ENCODE data around the gene NRXN2.

NRXN2 gene

GRCh38 chr11:64759131-64759721 lies 36.2 kb upstream of the NRXN2 start:
- no peak for DNase-seq (ENCODE audit: low read depth, low spot score)

GRCh38 chr11:64758330-64759079 lies 35.5 kb upstream of the NRXN2 start:
- DNase-seq (ENCODE audit: low read depth, low spot score) = no peak

GRCh38 chr11:64757549-64758329 lies 34.7 kb upstream of the NRXN2 start:
- no peak for DNase-seq (ENCODE audit: low read depth, low spot score)

DNA sequence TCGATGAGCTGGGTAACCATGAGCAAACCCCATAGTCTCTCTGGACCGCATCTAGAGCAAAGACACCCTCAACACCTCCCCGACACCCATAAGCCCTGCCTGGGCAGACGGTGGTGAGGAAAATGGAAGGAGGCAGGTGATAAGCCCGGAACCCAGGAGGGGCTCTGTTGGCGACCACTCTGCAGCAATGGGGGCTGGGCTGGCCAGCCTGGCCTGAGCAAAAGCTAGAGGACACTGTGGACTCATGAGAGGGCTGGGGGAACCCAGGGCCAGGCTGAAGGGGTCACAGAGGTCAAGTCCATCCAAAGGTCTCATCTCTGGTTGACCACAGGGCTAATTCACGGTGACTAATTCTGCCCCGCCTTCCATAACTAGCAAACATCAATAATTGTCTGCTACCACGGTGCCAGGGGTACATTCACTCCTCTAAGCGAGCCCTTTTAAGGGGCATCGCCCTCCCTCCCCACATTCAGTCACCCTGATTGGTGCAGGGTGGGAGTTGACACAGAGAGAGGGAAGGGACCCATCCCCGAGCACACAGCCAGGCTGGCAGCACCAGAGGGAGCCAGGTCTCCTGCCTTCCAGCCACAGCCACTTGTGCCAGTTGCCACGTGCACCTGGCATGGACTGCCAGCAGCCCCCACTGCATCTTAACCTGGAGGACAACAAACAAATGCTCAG lies 32.8 kb upstream of the NRXN2 start:
- DNase-seq (ENCODE audit: low read depth, low spot score) = no peak

- DNase-seq (ENCODE audit: low read depth, low spot score) = no peak
Observed at GRCh38 chr11:64754919-64755662, 32.1 kb upstream of the NRXN2 start.

GRCh38 chr11:64754124-64754918 lies 31.3 kb upstream of the NRXN2 start:
- no peak for DNase-seq (ENCODE audit: low read depth, low spot score)

GRCh38 chr11:64753380-64754123 lies 30.6 kb upstream of the NRXN2 start:
- no peak for DNase-seq (ENCODE audit: low read depth, low spot score)

- DNase-seq (ENCODE audit: low read depth, low spot score) = no peak
Observed at GRCh38 chr11:64753019-64753379, 30.0 kb upstream of the NRXN2 start.

DNA sequence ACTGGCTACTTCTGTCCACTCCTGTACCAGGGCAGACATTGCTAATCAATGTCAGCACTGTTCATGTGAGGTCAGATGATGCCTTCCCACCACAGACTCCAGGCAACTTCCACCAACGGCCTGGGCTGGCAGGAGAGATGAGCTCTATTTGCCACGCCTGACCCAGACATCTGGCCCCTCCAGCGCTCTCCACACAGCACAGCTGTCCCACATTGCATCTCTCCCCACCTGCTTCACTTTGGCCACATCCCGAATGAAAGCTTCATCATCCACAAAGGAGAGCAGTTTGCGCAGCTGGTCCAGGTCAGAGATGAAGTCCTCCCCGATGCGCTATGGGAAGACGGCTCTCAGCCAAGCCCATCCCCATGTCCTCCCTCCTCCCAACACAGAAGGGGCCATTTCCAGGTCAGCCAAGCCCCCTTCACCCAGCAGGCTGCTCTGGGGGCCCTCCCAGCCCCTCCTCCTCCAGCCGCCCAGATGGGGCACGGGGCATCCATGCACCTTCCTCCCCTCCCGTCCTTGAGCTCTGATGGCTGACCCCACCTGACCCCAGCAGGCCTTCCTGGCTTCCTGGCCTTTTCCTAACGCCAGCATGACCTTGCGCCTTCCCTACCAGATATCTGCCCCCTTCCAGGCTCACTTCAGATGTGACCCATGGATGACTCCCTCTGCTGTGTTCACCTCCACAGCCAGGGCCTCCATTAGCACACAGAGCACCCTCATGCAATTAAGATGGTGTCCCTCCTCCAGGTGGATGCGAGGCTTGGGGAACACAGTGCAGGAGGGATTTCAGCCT lies 29.4 kb upstream of the NRXN2 start:
- no peak for DNase-seq (ENCODE audit: low read depth, low spot score)

DNA sequence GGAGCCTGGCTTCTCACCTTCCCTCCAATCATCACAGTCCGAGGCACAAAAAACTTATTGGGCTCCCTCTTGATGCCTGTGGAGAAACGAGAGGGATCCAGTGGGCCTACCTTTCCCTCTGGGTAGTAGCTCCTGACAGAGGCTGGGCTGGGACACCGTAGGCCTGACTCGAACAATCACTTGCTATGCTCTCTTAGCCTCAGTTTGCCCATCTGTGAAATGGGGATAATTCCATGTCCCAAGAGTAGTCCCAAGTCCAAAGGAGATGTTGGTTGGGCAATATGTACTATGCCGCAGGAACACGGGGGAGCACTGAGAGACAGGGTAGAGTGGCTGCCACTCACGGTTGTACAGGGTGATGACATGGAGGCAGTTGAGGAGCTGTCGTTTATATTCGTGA lies 28.6 kb upstream of the NRXN2 start:
- no peak for DNase-seq (ENCODE audit: low read depth, low spot score)

GRCh38 chr11:64751136-64751535 lies 28.1 kb upstream of the NRXN2 start:
- no peak for DNase-seq (ENCODE audit: low read depth, low spot score)

GRCh38 chr11:64750361-64751054 lies 27.5 kb upstream of the NRXN2 start:
- no peak for DNase-seq (ENCODE audit: low read depth, low spot score)

GRCh38 chr11:64747961-64748665 lies 25.1 kb upstream of the NRXN2 start:
- no peak for DNase-seq (ENCODE audit: low read depth, low spot score)

DNA sequence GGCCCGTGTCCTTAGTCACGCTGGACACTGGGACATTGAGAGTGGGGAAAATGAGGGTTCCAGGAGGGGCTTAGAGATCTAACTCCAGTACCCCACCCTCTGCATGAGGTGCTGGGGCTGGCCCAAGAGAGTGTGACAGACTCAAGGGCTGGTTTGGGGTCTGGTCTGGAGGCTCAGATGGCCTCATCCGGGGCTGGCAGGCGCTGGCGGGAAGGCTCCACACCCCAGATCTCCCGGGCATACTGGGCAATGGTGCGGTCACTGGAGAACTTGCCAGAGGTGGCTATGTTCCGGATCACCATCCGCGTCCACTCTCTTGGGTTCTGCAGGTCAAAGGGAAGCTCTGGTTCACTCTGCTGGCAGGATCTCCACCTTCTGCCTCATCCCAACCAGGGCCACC lies 23.5 kb upstream of the NRXN2 start:
- no peak for DNase-seq (ENCODE audit: low read depth, low spot score)

DNA sequence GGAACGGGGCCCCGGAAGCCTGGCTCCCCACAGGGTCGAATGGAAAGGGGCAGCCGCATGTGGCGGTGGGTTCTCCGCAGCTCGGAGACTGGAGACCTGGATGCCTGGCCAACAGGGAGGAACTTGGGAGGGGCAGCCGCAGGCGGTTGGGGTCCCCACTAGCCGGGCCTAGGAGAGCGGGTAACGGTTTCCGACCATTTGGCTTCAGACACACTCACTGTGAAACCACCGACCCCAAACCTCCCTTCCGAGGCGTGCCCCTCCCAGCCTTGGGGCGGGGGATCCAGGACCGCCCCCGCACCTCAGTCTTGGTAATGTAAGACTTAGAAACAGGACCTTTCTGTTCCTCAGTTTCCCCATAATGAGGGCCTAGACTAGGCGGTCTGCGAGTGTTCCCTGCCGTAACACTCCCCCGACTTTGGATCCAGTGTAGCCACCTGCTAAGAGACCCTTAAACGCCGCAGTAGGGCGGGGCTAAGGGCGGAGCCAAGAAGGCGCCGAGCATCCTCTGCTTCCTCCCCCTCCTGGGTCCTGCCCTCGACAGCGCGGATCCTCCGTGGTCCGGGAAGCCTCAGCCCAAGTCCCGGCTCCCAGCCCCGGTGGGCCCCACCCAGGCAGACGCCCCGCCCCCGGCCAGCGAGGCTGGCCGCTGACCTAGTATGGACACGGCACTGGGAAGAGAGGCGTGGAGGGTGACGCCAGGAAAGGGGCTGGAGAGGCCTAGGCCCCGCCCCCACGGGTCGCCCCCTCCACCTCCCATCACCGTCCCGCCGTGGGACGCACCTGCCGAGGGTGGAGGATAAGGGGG lies 22.7 kb upstream of the NRXN2 start:
- DNase-seq (ENCODE audit: low read depth, low spot score) = peak; percentile 72

DNA sequence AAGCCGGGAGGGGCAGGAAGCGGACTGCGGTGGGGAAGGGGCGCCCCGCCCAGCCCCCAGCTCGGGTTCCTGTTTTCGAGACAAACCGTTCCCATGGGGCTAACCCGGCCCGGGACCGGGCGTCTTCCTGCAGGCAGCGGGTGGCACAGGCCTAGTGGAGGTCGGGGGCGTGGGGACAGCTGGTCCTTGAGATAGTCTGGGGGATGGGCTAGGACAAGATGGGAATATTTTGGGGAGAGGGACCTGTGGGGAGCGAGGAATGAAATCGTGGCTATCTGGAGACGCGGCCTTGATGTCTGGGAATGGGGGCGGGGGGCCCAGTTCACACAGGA lies 22.2 kb upstream of the NRXN2 start:
- DNase-seq (ENCODE audit: low read depth, low spot score) = no peak

- DNase-seq (ENCODE audit: low read depth, low spot score) = no peak
Observed at GRCh38 chr11:64744544-64745188, 21.7 kb upstream of the NRXN2 start.
